DMS53 (cell line): ENCODE measurements around the gene SOX12.

Experiments used
- DNase-seq: peaks from one replicate; lab custom pipeline; 2025; lab: John Stamatoyannopoulos, UW

SOX12 gene

GRCh38 chr20:301886-302848 is 23.2 kb upstream of the SOX12 start:
- DNase-seq: no peak

GRCh38 chr20:305745-306144 is 19.6 kb upstream of the SOX12 start:
- no peak for DNase-seq

- DNase-seq: no peak
Observed at GRCh38 chr20:308427-309038, 16.8 kb upstream of the SOX12 start.

DNA sequence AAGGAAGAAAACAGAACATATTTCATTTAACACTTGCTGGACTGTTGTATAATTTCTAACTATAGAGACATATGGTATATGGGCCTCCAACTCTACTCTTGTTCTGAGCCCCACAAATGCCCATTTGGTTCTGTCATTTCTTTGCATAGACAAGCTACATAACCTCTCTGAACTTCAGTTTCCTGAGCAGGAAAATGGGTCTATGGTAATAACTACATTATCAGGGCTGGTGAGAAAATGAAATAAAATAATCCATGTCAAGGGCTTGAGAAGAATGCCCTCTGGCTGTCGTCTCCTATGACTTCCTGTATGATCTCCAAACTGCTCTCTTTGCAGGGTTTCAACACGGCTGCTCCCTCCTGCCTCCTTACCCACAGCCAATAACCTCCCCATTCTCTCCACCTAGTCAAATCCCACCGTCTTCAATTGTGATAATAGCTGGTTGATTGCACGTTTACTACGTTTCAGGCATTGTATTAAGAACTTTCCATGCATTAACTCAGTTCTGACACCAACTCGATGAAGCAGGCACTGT is 16.0 kb upstream of the SOX12 start:
- peak; percentile 76 for DNase-seq

- DNase-seq: peak; percentile 100
Observed at GRCh38 chr20:309841-310644, 15.3 kb upstream of the SOX12 start.

- DNase-seq: no peak
Observed at GRCh38 chr20:310645-311044, 14.7 kb upstream of the SOX12 start.

GRCh38 chr20:311609-312008 is 13.7 kb upstream of the SOX12 start:
- DNase-seq: peak; percentile 27

- DNase-seq: no peak
Observed at GRCh38 chr20:312067-312466, 13.3 kb upstream of the SOX12 start.

- DNase-seq: no peak
Observed at GRCh38 chr20:312866-313265, 12.5 kb upstream of the SOX12 start.

GRCh38 chr20:313402-313801 is 11.9 kb upstream of the SOX12 start:
- DNase-seq: no peak

DNA sequence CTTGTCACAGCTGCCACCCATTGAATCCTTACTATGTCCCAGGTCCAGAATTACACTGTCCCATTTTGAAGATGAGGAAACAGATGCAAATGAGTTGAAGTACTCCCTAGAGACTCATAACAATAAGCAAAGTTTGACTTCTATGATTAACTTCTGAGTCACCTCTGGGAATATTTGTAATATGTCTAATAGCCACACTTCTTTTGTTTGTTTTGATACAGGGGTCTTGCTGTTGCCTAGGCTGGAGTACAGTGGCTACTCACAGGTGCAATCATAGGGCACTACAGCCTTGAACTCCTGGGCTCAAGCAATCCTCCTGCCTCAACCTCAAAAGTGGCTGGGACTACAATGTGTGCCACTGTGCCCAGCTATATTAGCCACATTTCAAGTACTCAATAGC is 11.4 kb upstream of the SOX12 start:
- peak; percentile 59 for DNase-seq

- DNase-seq: no peak
Observed at GRCh38 chr20:316316-317068, 8.9 kb upstream of the SOX12 start.

DNA sequence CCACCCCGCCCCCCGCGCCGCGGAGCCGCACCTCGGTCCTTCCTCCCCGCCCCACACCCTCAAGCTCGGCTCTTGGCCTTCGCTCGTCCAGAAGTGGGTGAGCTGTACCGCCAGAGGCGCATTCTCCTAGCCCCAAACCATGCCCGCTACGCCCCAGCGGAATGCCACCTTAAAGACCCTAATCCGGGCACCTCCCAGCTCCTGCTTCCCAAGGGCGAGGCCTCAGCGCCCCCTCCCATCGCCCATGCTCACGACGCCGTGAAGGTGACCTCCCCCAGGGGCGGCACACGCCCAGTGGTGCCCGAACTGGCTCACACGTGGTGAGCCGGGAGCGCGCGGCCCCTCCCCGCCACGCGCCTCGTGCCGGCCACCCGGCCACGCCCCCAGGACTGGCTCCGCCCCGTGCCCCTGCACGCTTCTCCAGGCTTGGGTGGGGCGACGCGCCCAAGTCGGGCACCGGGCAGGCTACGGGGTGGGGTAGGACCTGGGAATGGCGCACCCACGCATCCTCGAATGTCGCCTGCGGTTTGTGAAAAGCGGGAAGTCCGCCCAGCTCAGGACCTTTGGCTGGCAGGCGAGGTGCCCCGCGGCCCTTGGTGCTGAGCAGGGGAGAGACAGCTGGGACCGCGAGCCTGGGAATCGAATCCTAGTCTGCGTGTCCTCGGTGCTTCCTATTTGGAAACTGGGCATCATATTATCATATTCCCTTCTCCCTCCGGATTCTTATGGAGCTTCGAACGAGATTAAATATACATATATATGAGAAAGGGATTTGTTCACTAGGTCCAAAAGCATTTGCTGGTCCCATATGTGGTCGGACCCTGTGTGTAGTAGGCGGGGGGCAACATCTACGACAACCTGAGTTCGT is 941 bp upstream of the SOX12 start:
- peak; percentile 94 for DNase-seq

DNA sequence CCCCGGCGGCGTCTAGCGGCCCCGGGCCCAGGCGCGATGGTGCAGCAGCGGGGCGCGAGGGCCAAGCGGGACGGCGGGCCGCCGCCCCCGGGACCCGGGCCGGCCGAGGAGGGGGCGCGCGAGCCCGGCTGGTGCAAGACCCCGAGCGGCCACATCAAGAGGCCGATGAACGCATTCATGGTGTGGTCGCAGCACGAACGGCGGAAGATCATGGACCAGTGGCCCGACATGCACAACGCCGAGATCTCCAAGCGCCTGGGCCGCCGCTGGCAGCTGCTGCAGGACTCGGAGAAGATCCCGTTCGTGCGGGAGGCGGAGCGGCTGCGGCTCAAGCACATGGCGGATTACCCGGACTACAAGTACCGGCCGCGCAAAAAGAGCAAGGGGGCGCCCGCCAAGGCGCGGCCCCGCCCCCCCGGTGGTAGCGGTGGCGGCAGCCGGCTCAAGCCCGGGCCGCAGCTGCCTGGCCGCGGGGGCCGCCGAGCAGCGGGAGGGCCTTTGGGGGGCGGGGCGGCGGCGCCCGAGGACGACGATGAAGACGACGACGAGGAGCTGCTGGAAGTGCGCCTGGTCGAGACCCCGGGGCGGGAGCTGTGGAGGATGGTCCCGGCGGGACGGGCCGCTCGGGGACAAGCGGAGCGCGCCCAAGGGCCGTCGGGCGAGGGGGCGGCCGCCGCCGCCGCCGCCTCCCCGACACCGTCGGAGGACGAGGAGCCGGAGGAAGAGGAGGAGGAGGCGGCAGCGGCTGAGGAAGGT is 715 bp downstream of the SOX12 start:
- peak; percentile 86 for DNase-seq

DNA sequence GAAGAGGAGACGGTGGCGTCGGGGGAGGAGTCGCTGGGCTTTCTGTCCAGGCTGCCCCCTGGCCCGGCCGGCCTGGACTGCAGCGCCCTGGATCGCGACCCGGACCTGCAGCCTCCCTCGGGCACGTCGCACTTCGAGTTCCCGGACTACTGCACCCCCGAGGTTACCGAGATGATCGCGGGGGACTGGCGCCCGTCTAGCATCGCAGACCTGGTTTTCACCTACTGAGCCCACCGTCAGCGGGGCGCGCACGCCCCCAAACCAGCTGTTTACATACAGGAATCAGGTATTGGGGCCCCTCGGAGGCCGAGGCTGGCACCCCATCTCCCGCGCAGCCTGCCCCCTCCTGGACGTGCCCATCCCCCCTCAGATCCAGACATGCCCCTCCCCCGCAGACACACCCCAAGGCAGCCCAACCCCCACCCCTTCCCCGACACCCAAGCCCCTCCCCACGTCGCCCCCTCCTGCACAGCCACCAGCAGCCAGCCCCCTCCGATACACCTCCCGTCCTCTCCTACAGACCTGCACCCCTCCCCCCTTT is 1.4 kb downstream of the SOX12 start:
- peak; percentile 67 for DNase-seq

DNA sequence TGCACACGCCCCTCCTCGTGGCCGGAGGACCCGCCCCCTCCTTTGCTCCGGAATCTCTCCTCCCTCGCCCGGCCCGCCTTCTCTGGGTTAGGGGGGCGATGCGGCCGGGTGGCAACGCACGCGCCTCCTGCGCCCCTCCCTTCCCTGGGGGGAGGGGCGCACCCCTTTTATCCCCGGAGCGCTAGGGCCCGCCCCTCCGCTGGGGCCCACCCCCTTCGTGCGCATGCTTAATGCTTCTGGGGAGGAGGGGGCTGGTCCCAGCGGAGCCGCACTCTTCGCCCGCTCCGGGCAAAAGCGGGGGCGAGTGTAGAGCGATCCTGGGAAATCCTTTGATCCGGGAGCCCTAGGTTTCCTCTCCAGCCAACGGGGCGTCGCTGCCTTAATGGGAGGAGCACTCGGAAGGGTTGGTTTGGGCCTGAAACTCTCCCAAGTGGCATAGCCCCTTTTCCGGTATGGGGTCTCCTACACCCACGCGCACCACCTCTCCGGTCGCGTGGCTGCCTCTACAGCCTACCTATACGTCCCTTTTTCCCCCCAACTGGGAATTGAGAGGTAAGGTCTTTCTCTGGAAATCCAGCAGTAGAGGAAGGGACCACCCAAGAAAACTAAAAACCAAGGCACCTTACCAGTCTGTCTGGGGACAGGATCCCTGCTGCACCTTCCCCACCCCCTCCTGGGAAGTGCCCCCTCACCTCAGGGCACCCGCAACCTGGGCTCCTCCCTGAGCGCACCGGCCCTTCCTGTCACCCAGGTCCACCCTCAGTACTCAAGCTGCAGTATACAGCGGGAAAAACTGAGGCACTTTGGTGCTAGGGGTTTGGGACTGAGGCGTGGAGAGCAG is 2.1 kb downstream of the SOX12 start:
- DNase-seq: peak; percentile 93

- peak; percentile 36 for DNase-seq
Observed at GRCh38 chr20:328027-328974, 2.9 kb downstream of the SOX12 start.
